ENCODE data around the gene BCL2L13.
"Not testable (repeated sequence)": the region's sequence is repeated elsewhere in the genome, so short reads cannot be mapped to it uniquely, and the experiment has no call there.

The BCL2L13 gene

DNA sequence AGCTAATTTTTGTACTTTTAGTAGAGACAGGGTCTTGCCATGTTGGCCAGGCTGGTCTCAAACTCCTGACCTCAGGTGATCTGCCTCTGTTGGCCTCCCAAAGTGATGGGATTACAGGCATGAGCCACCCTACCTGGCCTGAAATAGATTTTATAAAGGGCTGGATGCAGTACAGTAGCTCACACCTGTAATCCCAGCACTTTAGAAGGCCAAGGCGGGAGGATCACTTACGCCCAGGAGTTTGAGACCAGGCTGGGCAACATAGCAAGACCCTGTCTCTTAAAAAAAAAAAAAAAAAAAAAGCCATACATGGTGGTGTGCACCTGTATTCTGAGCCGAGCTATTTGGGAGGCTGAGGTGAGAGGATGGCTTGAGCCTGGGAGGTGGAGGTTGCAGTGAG, 59.7 kb downstream of the BCL2L13 start:
- not testable (repeated sequence) for DNase-seq

DNA sequence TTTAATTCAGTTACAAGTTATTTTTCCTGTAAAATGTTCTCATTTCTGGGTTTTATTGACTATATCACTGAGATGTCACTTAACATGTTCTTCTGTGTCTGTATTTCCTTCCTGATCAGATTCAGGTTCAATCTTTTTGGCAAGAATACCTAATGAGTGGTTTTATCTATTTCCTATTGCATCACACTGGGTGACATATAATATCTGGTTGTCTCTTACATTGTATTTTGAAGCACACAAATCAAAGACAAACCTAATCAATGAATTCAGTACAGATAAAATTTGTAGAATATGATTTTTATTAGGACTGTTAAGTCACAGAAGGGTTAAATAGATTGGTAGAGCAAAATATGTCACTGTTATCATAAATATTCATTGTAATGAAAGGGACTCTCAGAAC, 60.4 kb downstream of the BCL2L13 start:
- DNase-seq: no peak

DNA sequence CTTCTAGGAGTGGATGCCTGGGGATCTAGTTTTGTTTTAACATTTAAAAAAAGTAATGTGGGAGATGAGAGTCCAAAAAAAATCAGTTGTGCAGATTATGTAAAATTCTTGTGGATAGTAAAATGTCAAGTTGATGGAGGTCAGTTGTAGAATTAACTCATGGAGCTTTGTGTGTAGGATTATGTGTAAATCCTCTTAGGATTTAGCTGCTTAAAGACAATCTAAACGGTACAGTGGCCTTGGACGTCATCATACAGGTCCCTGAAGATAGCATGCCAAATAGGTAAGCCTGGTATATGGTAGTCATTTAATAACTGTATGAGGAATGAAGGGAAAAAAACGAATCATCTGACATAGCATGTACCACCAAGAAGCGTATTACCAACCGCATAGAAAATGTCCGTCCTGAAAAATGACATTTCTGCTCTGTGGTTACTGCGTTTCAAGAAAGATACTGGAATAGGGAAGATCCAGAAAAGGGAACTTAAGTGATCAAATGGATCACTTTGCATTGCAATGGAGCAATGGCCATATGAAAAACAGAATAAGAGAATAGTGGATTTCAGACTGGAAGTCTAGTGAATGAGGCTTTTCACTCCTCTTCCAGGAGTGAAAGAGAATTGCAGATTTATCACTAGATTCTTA, 61.3 kb downstream of the BCL2L13 start:
- DNase-seq: no peak

DNA sequence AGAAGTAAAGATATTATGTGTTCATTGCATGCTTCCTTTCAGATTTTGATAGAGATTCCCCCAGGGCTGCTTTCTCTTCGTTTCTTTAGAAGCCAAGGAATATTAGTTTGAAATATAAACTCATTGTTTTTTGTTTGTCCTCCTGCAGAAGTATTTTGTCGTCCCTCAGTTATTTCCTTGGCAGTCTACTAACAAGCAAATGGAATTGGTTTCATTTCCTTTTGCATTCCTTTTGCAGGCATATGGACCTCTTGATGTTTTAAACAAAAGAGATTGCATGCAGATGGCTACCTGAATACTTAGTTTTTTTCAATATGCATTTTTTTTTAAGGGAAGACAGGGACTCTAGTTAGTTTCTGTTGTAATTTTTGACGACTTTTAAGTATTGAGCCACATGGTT, 62.2 kb downstream of the BCL2L13 start:
- no peak for DNase-seq

DNA sequence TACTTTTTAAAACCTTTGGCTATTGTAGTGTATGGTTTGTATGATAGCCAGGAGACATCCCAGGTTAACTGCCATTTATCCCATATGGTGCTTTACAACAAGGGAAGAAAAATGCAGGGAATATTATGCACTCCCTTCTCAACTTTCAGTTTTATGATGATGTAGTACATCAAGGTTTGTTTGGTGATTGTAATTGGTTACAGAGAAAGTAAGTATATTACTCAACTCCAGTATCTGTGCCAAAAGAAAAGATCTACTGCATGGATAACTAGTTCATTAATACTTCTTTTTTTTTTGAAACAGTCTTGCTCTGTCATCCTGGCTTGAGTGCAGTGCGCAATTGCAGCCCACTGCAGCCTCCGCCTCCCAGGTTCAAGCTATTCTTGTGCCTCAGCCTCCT, 65.3 kb downstream of the BCL2L13 start:
- DNase-seq: no peak

DNA sequence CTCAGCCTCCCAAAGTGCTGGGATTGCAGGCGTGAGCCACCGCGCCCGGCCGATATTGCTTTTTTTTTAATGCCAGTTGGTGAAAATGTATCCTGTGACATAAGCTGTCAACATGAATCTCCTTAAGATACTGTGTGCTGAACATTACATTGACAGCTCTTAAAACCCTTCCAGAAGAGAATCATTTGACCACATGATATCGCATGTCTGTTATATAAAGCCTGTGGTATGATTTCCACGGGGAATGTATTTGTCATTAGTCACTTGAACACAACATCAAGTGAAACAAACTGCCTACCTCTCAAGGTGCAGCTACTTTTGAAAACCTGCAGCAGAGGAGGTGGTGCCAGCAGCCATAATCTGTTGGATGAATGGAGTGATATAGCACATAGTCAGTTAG, 67.0 kb downstream of the BCL2L13 start:
- no peak for DNase-seq

DNA sequence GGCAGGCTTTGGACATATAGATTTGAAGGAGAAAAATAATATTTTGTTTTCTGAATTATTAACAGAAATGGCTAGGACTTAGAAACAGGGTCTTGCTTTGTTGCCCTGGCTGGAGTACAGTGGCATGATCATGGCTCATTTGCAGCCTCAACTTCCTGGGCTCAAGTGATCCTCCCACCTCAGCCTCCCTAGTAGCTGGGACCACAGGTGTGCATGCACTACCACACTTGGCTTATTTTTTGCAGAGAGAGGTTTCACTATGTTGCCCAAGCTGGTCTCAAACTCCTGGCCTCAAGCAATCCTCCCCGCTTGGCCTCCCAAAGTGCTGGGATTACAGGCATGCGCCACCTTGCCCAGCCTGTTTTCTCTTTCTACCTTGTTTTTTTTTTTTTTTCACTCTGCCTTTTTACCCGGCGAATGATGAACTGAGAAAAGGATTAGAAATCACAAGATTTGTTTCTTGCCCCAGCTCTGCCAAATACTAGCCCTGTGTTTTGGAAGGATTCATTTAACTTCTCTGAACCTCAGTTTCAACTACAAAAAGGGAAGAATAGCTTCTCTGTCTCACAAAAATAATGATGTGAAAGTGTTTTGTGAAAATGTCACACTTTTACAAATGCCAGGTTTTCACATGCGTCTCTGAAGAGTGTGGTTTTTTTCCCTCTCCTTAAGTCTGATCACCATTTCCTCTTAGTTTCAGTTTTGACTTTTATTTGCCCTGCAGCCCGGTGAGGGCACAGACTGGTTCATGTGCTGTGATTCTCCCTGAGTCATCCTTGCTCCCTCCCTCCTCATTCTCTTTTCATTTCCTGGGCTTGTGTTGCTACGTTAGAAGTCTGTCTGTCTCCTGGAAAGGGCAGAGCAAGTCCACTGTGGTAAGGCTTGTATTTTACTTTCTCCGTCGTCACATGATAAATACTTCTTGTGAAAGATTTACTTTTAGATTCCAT, 67.7 kb downstream of the BCL2L13 start:
- DNase-seq: peak; percentile 41

DNA sequence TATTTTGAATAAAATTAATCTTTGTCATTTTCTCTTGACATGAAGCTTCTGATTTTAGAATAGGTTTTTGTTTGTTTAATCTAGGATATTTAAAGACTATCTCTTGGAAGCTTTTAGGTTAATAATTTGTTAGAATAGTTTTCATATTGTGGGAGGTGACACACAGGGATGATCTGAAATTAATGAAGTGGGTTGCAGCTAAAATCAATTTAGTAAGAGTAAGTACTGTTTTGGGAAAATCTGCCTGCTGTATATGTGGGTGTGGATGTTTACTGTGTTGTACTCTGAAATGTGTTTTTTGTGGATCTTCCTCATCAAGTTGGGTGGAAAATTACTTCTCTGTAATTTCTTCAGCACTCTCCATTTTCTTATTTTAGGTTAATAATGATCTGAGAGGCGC, 68.4 kb downstream of the BCL2L13 start:
- no peak for DNase-seq

DNA sequence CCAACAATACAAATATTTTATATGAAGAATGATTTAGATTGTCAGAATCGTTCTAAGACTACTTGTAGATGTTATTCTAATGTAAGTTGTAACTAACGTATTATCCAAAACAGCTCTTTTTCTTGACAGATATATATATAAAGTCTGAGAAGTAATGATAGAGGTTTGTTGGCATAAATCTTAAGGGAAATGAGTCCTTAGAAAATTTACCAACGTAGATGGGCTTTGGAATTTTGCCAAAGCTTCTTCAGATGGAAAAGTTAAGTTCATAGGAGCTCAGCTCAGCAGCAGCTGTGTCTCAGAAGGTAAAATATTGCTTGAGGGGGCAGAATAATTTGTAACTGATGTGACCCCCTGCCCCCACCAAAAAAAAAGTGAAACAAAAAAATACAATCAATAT, 69.0 kb downstream of the BCL2L13 start:
- DNase-seq: no peak

DNA sequence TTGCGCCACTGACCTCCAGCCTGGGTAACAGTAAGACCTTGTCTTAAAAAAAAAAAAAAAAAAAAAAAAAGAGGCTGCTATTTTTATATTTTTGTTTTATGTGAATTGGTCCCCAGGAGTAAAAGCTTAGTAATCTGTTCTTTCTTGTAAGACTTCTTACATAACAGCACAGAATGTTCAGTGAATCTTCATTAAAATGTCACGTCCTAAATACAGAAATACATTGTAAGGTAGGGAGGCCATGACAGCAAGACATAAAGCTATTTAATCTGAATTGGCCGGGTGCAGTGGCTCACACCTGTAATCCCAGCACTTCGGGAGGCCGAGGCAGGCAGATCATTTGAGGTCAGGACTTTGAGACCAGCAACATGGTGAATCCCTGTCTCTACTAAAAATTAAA, 71.5 kb downstream of the BCL2L13 start:
- no peak for DNase-seq

DNA sequence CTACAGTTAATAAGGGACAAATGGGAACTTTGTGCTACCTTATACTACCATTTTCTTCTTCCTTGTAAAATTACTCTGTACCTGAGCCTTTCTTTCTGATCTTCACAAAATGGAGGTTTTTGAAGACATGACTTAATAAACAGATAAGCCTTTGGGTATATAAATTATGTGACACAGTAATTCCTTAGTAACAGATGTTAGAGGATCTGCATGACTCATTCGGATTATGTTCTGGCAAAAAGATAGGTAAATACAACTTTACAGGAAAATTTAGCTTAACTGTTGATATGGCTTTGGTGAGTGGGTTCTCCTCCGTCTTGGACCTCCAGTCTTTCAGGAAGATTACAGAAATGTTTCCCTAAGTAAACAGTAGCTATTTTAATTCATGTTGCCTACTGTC, 73.9 kb downstream of the BCL2L13 start:
- DNase-seq: no peak

DNA sequence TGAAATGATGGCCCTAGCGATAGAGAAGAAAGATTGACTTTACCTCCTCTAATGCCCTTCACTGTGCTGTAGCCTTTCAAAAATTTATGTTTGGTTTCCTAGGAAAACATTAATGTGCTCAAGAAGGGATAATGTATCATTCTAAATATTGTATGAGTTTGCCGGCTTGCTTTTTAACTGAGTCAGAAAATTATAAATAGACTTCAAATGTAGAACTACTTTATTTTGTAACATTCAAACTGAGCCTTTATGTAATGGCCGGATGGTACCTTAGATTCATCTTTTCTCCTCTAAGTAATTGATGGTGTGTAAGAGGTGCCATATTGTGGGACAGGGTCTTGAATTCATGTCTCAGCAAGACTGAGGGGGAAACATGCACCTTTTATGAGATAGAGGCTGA, 78.0 kb downstream of the BCL2L13 start:
- no peak for DNase-seq

DNA sequence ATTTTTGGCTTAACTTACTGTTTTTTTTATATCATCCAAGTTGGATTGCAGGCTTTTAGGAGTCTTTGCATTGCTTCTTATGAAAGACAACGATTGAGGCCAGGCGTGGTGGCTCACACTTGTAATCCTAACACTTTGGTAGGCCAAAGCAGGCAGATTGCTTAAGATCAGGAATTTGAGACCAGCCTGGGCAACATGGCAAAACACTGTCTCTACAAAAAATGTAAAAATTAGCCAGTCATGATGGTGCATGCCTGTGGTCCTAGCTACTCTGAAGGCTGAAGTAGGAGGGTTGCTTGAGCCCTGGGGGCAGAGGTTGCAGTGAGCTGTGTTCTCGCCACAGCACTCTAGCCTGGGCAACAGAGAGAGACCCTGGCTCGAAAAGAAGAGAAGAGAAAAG, 79.2 kb downstream of the BCL2L13 start:
- DNase-seq: no peak

DNA sequence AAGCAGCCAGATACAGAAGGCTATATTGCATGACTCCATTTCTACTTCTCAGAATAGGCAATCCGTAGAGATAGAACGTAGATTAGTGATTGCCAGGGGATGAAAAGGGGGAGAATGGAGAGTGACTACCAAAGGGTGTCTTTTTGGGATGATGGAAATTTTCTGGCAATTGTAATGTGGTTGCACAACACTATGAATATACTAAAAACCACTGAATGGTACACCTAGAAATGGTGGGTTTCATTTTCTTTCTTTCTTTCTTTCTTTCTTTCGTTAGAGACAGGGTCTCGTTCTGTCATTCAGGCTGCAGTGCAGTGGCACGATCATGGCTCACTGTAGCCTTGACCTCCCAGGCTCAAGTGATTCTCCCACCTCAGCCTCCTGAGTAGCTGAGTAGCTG, 81.4 kb downstream of the BCL2L13 start:
- no peak for DNase-seq

DNA sequence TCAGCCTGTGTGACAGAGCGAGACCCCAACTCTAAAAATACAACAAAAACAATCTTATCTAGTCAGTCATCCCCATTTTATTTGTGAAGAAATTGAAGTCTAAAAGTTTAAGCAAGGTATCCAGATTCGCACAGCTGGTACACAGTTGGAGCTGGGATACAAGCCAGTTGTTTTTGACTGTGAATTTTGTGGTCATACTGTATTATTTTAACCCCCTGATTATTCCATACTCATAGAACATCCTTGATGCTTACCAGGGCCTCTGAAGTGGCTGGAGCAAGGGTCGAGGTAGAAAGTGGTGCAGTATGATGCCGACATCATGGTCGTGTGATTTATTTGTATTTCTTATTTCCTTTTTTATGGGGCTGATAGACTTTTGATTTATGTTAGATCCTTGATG, 85.7 kb downstream of the BCL2L13 start:
- DNase-seq: no peak

DNA sequence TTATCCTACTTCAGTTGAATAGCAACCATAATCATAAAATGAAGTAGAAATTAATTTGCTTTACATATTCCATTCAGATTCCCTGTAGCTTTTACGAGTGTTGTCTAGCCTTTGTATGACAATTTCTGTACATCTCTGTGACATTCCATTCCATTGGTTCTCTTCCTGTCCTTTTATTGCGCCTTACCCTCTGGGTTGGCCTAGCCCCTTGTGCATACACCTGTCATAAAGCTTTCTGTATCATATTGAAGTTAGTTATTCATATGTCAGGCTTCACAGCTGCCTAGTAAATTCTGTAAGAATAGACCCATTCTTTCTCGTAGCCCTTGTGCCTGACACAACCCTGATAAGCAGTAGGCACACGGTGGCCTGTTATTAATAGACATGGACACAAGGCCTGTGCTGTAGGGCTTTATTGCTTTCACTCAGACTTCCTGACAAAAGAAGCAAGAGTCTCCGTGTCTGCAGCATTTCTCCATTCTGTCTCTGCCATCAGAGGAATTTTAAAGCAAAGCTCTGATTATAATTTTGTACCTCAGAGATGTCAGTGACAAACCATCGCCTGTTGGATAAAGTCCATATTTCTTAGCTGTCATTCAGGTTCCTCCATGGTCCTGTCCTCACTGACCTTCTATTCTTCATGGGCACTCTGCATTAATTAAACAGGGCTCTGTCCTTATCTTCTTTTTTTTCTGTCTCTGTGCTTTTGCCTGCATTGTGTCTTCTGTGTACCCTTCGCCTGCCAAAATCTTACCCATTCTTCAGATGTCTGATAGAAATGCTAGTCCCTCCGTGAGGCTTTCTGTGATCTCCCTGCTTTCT, 86.3 kb downstream of the BCL2L13 start:
- no peak for DNase-seq

DNA sequence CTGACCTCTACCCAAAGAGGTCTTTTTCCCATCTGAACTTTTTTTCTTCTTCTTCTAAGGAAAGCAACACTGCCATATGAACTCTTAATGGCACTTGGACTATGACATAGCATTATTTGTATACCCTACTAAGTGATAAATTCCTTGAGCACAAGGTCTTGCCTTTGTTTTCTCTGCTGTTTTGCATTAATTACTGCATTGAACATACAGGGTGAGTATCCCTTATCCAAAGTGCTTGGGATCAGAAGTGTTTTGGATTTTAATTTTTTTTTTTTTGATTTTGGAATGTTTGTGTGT, 86.9 kb downstream of the BCL2L13 start:
- DNase-seq: no peak

DNA sequence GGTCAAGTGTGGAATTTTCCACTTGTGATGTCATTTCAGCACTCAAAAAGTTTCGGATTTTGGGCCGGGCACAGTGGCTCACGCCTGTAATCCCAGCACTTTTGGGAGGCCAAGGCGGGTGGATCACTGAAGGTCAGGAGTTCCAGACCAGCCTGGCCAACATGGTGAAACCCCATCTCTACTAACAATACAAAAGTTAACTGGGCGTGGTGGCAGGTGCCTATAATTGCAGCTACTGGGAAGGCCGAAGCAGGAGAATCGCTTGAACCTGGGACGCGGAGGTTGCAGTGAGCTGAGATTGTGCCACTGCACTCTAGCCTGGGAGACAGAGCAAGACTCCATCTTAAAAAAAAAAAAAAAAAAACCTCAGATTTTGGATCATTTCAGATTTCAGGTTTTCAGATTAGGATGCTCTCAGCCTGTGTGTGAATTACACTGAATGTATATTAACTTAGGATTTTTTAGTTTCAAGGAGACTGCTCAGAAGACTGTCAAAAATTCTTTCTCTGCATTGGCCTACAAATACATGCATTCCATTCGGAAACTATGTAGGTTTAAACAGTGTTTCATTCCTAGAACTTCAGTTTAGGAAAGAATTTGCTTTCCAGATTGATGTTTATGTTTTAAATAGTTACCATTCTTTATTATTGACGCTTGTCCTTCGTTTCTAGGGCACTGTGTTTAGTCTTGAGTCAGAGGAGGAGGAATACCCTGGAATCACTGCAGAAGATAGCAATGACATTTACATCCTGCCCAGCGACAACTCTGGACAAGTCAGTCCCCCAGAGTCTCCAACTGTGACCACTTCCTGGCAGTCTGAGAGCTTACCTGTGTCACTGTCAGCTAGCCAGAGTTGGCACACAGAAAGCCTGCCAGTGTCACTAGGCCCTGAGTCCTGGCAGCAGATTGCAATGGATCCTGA, 87.7 kb downstream of the BCL2L13 start:
- DNase-seq: peak; percentile 10

DNA sequence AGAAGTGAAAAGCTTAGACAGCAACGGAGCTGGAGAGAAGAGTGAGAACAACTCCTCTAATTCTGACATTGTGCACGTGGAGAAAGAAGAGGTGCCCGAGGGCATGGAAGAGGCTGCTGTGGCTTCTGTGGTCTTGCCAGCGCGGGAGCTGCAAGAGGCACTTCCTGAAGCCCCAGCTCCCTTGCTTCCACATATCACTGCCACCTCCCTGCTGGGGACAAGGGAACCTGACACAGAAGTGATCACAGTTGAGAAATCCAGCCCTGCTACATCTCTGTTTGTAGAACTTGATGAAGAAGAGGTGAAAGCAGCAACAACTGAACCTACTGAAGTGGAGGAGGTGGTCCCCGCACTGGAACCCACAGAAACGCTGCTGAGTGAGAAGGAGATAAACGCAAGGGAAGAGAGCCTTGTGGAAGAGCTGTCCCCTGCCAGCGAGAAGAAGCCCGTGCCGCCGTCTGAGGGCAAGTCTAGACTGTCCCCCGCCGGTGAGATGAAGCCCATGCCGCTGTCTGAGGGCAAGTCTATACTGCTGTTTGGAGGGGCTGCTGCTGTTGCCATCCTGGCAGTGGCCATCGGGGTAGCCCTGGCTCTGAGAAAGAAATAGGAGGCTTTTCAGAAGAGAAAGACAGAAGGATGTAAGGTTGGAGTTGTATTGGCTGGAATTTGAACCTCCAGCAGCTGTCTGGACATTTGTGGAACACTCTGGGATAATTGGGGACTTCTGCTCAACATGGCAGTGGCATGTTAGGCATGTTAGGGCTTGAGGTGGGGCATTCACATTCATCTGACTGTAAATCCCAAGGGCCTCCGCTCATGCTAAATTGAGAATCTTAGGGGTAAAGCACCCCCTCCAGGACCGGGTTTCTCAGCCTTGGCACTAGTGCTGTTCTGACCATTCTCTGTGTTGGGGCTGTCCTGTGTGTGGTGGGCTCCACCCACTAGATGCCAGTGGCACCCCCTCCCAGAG, 88.7 kb downstream of the BCL2L13 start:
- DNase-seq: no peak

DNA sequence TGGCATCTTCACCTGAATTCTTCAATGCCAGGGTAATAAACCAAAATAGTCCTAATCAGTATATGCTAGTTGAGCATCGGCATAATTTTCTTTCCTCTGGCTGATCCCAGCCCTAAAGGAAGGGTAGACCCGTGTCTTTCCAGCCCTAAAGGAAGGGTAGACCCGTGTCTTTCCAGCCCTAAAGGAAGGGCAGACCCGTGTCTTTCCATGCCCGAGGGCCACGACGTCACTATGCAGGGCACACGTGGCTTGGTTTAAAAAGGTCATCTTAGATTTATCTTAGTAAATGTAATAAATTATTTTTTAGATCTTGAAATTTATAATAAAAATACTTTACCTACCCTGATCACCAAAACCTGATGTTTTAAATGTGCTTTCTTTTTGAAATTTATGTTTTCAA, 90.2 kb downstream of the BCL2L13 start:
- DNase-seq: no peak

DNA sequence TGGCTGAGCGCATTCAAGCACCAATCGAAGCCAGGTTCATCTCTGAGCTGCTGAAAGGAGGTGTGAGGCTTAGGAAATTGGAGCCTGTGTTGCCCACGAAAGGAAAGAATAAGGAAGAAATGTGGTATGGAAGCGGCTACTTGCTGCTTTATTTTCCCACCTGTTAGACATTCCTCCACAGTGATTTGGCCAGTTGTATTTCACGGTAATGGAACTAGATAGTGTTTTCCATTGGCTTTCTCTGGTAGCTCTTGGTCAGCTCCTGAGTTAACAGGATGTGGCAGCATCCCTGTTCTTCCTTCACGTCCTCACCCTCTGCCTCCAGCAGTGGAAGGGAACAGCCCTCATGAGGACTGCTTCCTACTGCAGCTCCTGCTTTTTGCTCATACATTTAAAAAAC, 91.0 kb downstream of the BCL2L13 start:
- DNase-seq: no peak

All from CD4-positive, alpha-beta T cell treated with Interleukin-4 for 4 hours (primary cell).